HG02571 (cell line): ENCODE measurements around the gene CFAP74.

ENCODE experiments used
- ATAC-seq: cut with Tn5 transposase; IDR thresholded peaks from one replicate; pipeline ENCODE4 v1.9.1; 2021; ENCODE audit warnings: mild to moderate bottlenecking, moderate library complexity; ENCODE audit not compliant: unreplicated experiment

The CFAP74 gene

GRCh38 chr1:1917995-1918900 is 85.3 kb downstream of the CFAP74 start:
- no peak for ATAC-seq

GRCh38 chr1:1917304-1917976 is 86.1 kb downstream of the CFAP74 start:
- ATAC-seq: no peak

- no peak for ATAC-seq
These were observed 86.7 kb downstream of the CFAP74 start for GRCh38 chr1:1916851-1917251.

GRCh38 chr1:1915911-1916840 is 87.4 kb downstream of the CFAP74 start:
- no peak for ATAC-seq

GRCh38 chr1:1914971-1915692 is 88.5 kb downstream of the CFAP74 start, which contains the start of gene CALML6:
Gene CALML6, plus strand, starts transcription at chr1:1915260. Its CDS starts 21 bp downstream, at chr1:1915281.
- ATAC-seq: no peak

GRCh38 chr1:1914101-1914970 is 89.2 kb downstream of the CFAP74 start:
- ATAC-seq: no peak

- no peak for ATAC-seq
These were observed 92.1 kb downstream of the CFAP74 start for GRCh38 chr1:1911350-1912041.

- no peak for ATAC-seq
These were observed 92.8 kb downstream of the CFAP74 start for GRCh38 chr1:1910651-1911331.

GRCh38 chr1:1910033-1910465 is 93.5 kb downstream of the CFAP74 start:
- no peak for ATAC-seq

- ATAC-seq: peak; percentile 5
These were observed 95.1 kb downstream of the CFAP74 start for GRCh38 chr1:1908506-1908791.

- no peak for ATAC-seq
These were observed 96.4 kb downstream of the CFAP74 start for GRCh38 chr1:1907098-1907736.

- ATAC-seq: no peak
These were observed 97.1 kb downstream of the CFAP74 start for GRCh38 chr1:1906185-1907097.

- ATAC-seq: no peak
These were observed 100.4 kb downstream of the CFAP74 start for GRCh38 chr1:1903224-1903623.

GRCh38 chr1:1901641-1902294 is 101.8 kb downstream of the CFAP74 start:
- no peak for ATAC-seq

- no peak for ATAC-seq
These were observed 102.5 kb downstream of the CFAP74 start for GRCh38 chr1:1900883-1901640.

GRCh38 chr1:1899967-1900327 is 103.6 kb downstream of the CFAP74 start:
- no peak for ATAC-seq
